Myocyte (in vitro differentiated cells): ENCODE measurements around the gene FRZB. TPM values are rescaled to one million over a fixed set of nuclear protein-coding genes. Genes with fewer than 3 reads are reported as not detected.
A peak's percentile ranks its signal among the peaks of the same experiment; 100 is the strongest.

ENCODE experiments used
- DNase-seq: peaks from one replicate; pipeline ENCODE4 v3.0.0-alpha.2; 2012; ENCODE audit warnings: low read depth
- total RNA-seq: library from RNA; depleted of rRNA; stranded (reverse); fragments of >200 nt; gene quantifications from 2 replicates; pipeline ENCODE4 v1.2.3, GENCODE V29; 2014

FRZB gene
- total RNA-seq, 1 donor from 2014 or later: 1.7 TPM

GRCh38 chr2:182845794-182846417 lies 20.5 kb downstream of the FRZB start:
- no peak for DNase-seq

GRCh38 chr2:182836451-182836850 lies 30.0 kb downstream of the FRZB start:
- DNase-seq: no peak

- no peak for DNase-seq
These were observed 32.1 kb downstream of the FRZB start for GRCh38 chr2:182834293-182834692.

GRCh38 chr2:182833084-182833854 lies 33.2 kb downstream of the FRZB start:
- no peak for DNase-seq

GRCh38 chr2:182831921-182832320 lies 34.5 kb downstream of the FRZB start:
- no peak for DNase-seq

GRCh38 chr2:182831101-182831500 lies 35.3 kb downstream of the FRZB start:
- no peak for DNase-seq

DNA sequence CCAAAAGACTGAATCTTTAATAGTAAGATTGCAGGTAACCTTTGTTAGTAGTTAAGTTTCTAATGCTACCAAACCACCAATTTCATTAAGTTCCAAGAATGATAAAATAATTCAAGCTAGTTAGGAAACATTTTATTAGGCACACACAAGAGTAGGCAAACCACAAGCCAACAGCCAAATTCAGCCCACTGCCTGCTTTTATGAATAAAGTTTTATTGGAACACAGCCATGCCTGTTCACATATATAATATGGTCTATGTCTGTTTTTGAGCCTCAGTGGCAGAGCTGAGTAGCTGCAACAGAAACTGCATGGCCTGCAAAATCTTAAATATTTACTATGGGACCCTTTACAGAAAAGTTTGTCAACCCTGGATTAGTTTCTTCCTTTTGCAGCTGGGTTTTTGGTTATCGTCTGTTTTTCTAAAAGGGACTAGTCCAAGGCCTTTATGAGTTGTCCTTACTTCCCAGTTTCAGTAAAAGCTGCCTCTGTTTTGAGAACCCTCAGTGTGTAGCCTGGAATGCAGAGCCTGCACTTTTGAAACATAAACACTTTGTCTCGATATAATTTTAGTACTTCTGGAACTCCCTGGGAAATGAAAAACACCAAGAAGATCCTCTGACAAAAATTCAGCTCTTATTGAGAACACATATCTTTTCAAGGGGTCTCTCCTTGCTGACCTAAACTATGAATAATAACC lies 39.1 kb downstream of the FRZB start:
- DNase-seq: no peak

DNA sequence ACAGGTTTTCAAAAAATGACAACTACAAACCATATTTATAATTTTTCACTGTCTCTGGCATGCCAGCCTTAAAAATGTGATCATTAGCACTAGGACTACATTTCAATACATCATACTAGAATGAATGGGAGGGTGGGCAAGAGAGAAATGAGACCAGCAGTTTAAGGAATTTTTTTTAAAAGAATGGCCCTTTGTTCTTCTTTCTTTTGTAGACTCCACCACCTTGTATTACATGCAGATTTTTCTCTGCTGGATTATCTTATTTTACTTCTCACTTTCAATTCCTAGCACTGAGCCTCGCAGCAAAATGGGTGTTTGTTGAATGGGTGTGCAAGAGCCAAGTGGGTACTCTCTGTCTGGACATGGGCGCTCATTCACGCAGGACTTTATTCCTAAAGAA lies 39.9 kb downstream of the FRZB start:
- DNase-seq: no peak

- no peak for DNase-seq
These were observed 40.4 kb downstream of the FRZB start for GRCh38 chr2:182826064-182826463.

DNA sequence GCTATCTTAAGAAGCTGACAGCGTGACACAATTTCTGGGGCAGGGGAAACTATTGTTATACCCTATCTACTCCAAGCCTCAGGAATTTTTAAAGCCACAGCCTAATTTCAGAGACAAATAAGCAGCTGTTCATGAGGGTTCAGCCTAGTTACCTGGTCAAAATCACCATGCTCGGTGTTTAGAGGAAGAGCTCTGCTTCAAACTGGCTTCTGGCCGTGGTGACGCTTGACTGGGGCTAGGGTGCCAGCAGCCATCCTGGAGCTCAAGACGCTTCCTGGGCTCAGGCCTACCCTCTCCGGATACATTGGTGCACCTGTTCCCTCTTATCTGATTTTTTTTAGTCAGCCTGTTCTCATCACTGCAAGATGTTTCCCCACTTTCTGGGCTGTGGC lies 41.7 kb downstream of the FRZB start:
- peak; percentile 85 for DNase-seq

GRCh38 chr2:182824056-182824766 lies 42.2 kb downstream of the FRZB start:
- DNase-seq: no peak

- no peak for DNase-seq
These were observed 43.7 kb downstream of the FRZB start for GRCh38 chr2:182822733-182823132.

DNA sequence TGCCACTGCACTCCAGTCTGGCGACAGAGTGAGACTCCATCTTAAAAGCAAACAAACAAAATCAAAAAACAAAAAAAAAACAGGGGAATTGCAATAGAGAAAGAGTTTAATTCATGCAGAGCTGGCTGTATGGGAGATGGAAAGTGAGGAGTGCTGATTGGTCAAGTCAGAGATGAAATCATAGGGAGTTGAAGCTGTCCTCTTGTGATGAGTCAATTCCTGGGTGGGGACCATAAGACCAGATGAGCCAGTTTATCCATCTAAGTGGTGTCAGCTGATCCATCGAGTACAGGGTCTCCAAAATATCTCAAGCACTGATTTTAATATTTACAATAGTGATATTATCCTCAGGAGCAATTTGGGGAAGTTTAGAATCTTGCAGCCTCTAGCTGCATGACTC lies 45.3 kb downstream of the FRZB start:
- no peak for DNase-seq

DNA sequence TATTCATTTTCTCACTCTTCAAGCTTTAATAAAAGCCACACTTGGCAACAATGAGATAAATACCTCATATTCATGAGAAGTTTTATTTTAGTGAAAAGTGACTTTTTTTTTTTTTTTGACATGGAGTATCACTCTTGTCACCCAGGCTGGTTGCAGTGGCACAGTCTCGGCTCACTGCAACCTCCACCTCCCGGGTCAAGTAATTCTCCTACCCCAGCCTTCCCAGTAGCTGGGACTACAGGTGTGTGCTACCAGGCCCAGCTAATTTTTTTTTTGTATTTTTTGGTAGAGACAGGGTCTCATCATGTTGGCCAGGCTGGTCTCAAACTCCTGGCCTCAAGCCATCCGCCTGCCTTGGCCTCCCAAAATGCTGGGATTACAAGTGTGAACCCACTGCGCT lies 47.0 kb downstream of the FRZB start:
- DNase-seq: no peak

GRCh38 chr2:182818925-182819324 lies 47.5 kb downstream of the FRZB start:
- no peak for DNase-seq

- DNase-seq: no peak
These were observed 47.9 kb downstream of the FRZB start for GRCh38 chr2:182818501-182818900.

DNA sequence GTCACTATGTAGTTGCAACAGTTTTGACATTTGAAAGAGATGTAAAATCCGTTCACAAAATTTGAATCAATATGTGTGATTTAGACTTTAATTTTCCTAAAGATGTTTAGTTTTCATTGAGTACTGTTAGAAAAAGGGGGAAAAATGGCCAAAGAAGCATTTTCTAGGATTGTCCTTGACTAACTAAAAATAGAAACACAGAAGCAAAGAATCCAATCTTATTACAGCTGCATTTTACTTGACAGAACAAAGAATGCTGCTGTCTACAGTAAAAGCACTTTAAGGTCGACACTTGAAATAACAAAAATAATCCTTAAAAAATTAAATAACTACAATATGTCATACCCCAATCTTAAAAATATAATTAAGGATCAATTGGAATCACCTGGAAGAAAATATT lies 48.9 kb downstream of the FRZB start:
- peak; percentile 16 for DNase-seq

DNA sequence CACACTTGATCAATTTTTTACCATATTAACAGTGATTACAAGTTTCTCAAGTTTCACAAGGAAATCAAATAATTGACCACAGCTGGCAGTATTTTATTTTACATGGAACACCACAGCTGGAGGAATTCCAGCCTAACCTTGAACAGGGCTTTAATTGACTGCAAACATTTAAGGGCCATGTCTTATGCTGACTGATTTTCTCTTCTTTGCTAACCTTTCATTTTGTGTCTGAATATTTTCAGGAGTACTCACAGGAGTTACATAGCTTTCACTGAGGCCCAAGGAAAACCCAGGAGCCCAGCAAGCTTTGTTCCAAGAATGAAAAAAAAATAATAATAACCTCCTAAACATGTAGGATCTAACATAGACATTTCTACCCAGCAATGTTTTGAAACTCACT lies 49.6 kb downstream of the FRZB start:
- no peak for DNase-seq

- DNase-seq: no peak
These were observed 51.6 kb downstream of the FRZB start for GRCh38 chr2:182814804-182815203.

- no peak for DNase-seq
These were observed 52.1 kb downstream of the FRZB start for GRCh38 chr2:182814380-182814779.

- no peak for DNase-seq
These were observed 56.4 kb downstream of the FRZB start for GRCh38 chr2:182810087-182810486.

GRCh38 chr2:182807319-182807718 lies 59.1 kb downstream of the FRZB start:
- DNase-seq: no peak
